ENCODE data around the gene DUSP22.

DNA sequence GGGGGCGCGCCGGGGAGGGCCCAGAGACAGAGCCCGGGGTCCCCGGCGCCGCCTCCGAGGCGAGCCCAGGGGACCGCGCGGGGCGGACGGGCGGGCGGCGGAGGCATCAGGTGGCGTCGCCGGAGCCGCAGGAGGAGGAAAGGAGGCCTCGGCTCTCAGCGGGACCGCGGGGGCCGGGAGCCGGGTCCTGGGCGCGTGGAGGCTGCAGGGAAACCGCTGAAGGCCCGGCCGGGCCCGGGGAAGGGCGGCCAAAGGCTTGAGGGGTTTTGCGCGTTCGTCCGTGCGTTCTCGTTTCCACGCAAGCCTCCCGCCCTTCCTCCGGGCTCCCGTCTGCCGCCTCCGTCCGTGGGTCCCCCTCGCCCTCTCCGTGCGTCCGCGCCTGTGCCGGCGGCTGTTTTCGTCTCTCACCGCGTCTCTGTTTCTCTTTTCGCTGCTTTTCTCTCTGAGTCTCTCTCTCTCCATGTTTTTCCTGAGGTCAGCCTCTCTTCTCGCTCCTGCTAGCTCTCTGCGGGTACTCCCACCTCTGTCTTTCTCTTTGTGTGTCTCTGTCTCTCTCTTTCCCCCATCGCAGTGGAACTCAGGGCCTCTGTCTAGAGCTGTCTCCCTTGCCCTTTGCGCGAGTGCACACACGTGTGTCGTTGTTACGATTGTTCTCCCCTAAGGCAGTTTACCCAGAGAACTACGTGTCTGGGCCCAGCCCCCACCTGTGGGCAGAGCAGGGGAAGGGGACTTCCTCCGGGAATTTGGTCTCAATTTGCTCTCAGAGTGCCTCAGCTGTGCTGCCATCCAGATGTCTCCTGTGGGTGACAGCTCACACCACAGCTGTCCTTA, 101.3 kb downstream of the DUSP22 start:
- TF ChIP-seq, protein P1, sequence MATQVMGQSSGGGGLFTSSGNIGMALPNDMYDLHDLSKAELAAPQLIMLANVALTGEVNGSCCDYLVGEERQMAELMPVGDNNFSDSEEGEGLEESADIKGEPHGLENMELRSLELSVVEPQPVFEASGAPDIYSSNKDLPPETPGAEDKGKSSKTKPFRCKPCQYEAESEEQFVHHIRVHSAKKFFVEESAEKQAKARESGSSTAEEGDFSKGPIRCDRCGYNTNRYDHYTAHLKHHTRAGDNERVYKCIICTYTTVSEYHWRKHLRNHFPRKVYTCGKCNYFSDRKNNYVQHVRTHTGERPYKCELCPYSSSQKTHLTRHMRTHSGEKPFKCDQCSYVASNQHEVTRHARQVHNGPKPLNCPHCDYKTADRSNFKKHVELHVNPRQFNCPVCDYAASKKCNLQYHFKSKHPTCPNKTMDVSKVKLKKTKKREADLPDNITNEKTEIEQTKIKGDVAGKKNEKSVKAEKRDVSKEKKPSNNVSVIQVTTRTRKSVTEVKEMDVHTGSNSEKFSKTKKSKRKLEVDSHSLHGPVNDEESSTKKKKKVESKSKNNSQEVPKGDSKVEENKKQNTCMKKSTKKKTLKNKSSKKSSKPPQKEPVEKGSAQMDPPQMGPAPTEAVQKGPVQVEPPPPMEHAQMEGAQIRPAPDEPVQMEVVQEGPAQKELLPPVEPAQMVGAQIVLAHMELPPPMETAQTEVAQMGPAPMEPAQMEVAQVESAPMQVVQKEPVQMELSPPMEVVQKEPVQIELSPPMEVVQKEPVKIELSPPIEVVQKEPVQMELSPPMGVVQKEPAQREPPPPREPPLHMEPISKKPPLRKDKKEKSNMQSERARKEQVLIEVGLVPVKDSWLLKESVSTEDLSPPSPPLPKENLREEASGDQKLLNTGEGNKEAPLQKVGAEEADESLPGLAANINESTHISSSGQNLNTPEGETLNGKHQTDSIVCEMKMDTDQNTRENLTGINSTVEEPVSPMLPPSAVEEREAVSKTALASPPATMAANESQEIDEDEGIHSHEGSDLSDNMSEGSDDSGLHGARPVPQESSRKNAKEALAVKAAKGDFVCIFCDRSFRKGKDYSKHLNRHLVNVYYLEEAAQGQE (IDR thresholded peaks at IDR 0.05; ENCODE audit: insufficient read depth in 1 of 2, low read depth in 2 of 2, low read length in 2 of 2) = no peak
- no peak for TF ChIP-seq POLR2AphosphoS5 (IDR thresholded peaks at IDR 0.05; ENCODE audit: low read depth, low read length)
- no peak for TF ChIP-seq SIN3A (IDR thresholded peaks at IDR 0.05; ENCODE audit: borderline replicate concordance, insufficient read depth, low read length)

All from PFSK-1 (cell line).